GM19467 (cell line): ENCODE data around the gene CYP2F1.
A peak's percentile ranks its signal among the peaks of the same experiment; 100 is the strongest.
"Not testable (repeated sequence)": the region's sequence is repeated elsewhere in the genome, so short reads cannot be mapped to it uniquely, and the experiment has no call there.

Experiments
- ATAC-seq: cut with Tn5 transposase; IDR thresholded peaks from one replicate; pipeline ENCODE4 v1.9.1; 2021; ENCODE audit warnings: mild to moderate bottlenecking, moderate library complexity; ENCODE audit not compliant: unreplicated experiment

Gene CYP2F1

GRCh38 chr19:41126765-41127203 lies 12.6 kb downstream of the CYP2F1 start:
- not testable (repeated sequence) for ATAC-seq

GRCh38 chr19:41127362-41127761 lies 13.1 kb downstream of the CYP2F1 start:
- ATAC-seq: not testable (repeated sequence)

GRCh38 chr19:41127801-41128300 lies 13.6 kb downstream of the CYP2F1 start:
- ATAC-seq: not testable (repeated sequence)

- ATAC-seq: no peak
Observed at GRCh38 chr19:41128692-41129091, 14.5 kb downstream of the CYP2F1 start.

- ATAC-seq: no peak
Observed at GRCh38 chr19:41131186-41131585, 17.0 kb downstream of the CYP2F1 start.

- no peak for ATAC-seq
Observed at GRCh38 chr19:41133260-41133659, 19.0 kb downstream of the CYP2F1 start.

- ATAC-seq: no peak
Observed at GRCh38 chr19:41134616-41135015, 20.4 kb downstream of the CYP2F1 start.

GRCh38 chr19:41135390-41136384 lies 21.5 kb downstream of the CYP2F1 start:
- ATAC-seq: peak; percentile 53

GRCh38 chr19:41136636-41137455 lies 22.6 kb downstream of the CYP2F1 start:
- no peak for ATAC-seq

- no peak for ATAC-seq
Observed at GRCh38 chr19:41144403-41144802, 30.2 kb downstream of the CYP2F1 start.

- ATAC-seq: no peak
Observed at GRCh38 chr19:41149831-41150230, 35.6 kb downstream of the CYP2F1 start.

- ATAC-seq: not testable (repeated sequence)
Observed at GRCh38 chr19:41150986-41151385, 36.8 kb downstream of the CYP2F1 start.

GRCh38 chr19:41154060-41154459 lies 39.8 kb downstream of the CYP2F1 start:
- no peak for ATAC-seq

GRCh38 chr19:41156207-41156606 lies 42.0 kb downstream of the CYP2F1 start:
- ATAC-seq: no peak

- no peak for ATAC-seq
Observed at GRCh38 chr19:41159881-41160280, 45.6 kb downstream of the CYP2F1 start.

- ATAC-seq: no peak
Observed at GRCh38 chr19:41161903-41162302, 47.7 kb downstream of the CYP2F1 start.

GRCh38 chr19:41166944-41167804 lies 52.9 kb downstream of the CYP2F1 start:
- no peak for ATAC-seq

- no peak for ATAC-seq
Observed at GRCh38 chr19:41172297-41173164, 58.3 kb downstream of the CYP2F1 start.

- ATAC-seq: no peak
Observed at GRCh38 chr19:41174297-41174928, 60.2 kb downstream of the CYP2F1 start.
